ENCODE measurements around the gene FDXACB1.
A peak's percentile ranks its signal among the peaks of the same experiment; 100 is the strongest.

FDXACB1 gene

GRCh38 chr11:111913997-111914396 lies 35.0 kb upstream of the FDXACB1 start:
- Histone ChIP-seq H3K9me3 (ENCODE audit: severe bottlenecking) (no peaks in the 10 kb centered on the region), H3K27ac (ENCODE audit: poor library complexity, severe bottlenecking) (no peak overlapping the region), H3K36me3 (ENCODE audit: low read depth) (no peaks in the 10 kb centered on the region), H3K4me3 (ENCODE audit: severe bottlenecking) (no peak overlapping the region), H3K27me3 (ENCODE audit: insufficient read depth, poor library complexity, severe bottlenecking) (no peaks in the 10 kb centered on the region), H3K4me1 (ENCODE audit: insufficient read depth, poor library complexity, severe bottlenecking) (peaks cover 16% of the 10 kb centered on the region)
- no peak for DNase-seq (ENCODE audit: low spot score)
- no peak for TF ChIP-seq CTCF (IDR thresholded peaks at IDR 0.05; ENCODE audit: poor library complexity, severe bottlenecking)
- ATAC-seq (ENCODE audit: low read depth): no peak

GRCh38 chr11:111913031-111913861 lies 34.3 kb upstream of the FDXACB1 start:
- H3K4me3 ChIP-seq (ENCODE audit: severe bottlenecking): no peak overlapping the region
- no peak overlapping the region for H3K27ac ChIP-seq (ENCODE audit: poor library complexity, severe bottlenecking)
- H3K36me3 ChIP-seq (ENCODE audit: low read depth): no peaks in the 10 kb centered on the region
- no peak for ATAC-seq (ENCODE audit: low read depth)
- DNase-seq (ENCODE audit: low spot score): no peak
- H3K9me3 ChIP-seq (ENCODE audit: severe bottlenecking): no peaks in the 10 kb centered on the region
- H3K4me1 ChIP-seq (ENCODE audit: insufficient read depth, poor library complexity, severe bottlenecking): peaks cover 11% of the 10 kb centered on the region
- no peak for TF ChIP-seq CTCF (IDR thresholded peaks at IDR 0.05; ENCODE audit: poor library complexity, severe bottlenecking)
- no peaks in the 10 kb centered on the region for H3K27me3 ChIP-seq (ENCODE audit: insufficient read depth, poor library complexity, severe bottlenecking)

GRCh38 chr11:111912535-111912934 lies 33.6 kb upstream of the FDXACB1 start, which contains the start of gene HSPB2:
HSPB2 (plus strand) TSS chr11:111912734; CDS start chr11:111912830, 96 bp downstream.
- ATAC-seq (ENCODE audit: low read depth): no peak
- no peak for TF ChIP-seq CTCF (IDR thresholded peaks at IDR 0.05; ENCODE audit: poor library complexity, severe bottlenecking)

GRCh38 chr11:111911563-111912401 lies 32.8 kb upstream of the FDXACB1 start, which contains the start of gene CRYAB:
CRYAB (minus strand) TSS chr11:111911770; CDS start chr11:111911724, 46 bp downstream.
- no peak within 1 kb of the TSS for H3K4me3 ChIP-seq (ENCODE audit: severe bottlenecking)
- no peaks in the 10 kb centered on the region for H3K27me3 ChIP-seq (ENCODE audit: insufficient read depth, poor library complexity, severe bottlenecking)
- DNase-seq (ENCODE audit: low spot score): peak; percentile 68
- no peaks in the 10 kb centered on the region for H3K36me3 ChIP-seq (ENCODE audit: low read depth)
- ATAC-seq (ENCODE audit: low read depth): peak; percentile 76
- no peaks in the 10 kb centered on the region for H3K9me3 ChIP-seq (ENCODE audit: severe bottlenecking)
- H3K4me1 ChIP-seq (ENCODE audit: insufficient read depth, poor library complexity, severe bottlenecking): peaks cover 10% of the 10 kb centered on the region
- no peak for TF ChIP-seq CTCF (IDR thresholded peaks at IDR 0.05; ENCODE audit: poor library complexity, severe bottlenecking)
- peak within 1 kb of the TSS; percentile 11 for H3K27ac ChIP-seq (ENCODE audit: poor library complexity, severe bottlenecking)

More at GRCh38 chr11:111912535-111912934, 33.6 kb upstream of the FDXACB1 start, which contains the start of gene HSPB2:
- no peaks in the 10 kb centered on the region for H3K27me3 ChIP-seq (ENCODE audit: insufficient read depth, poor library complexity, severe bottlenecking)
- peaks cover 10% of the 10 kb centered on the region for H3K4me1 ChIP-seq (ENCODE audit: insufficient read depth, poor library complexity, severe bottlenecking)
- no peak for DNase-seq (ENCODE audit: low spot score)
- no peaks in the 10 kb centered on the region for H3K36me3 ChIP-seq (ENCODE audit: low read depth)
- H3K4me3 ChIP-seq (ENCODE audit: severe bottlenecking): no peak within 1 kb of the TSS
- no peaks in the 10 kb centered on the region for H3K9me3 ChIP-seq (ENCODE audit: severe bottlenecking)
- peak within 1 kb of the TSS; percentile 11 for H3K27ac ChIP-seq (ENCODE audit: poor library complexity, severe bottlenecking)

Measured in RWPE2 (cell line).